HG03135 (cell line): ENCODE results near the gene CKAP5.

Source experiments
- ATAC-seq: cut with Tn5 transposase; IDR thresholded peaks from one replicate; pipeline ENCODE4 v1.9.1; 2021; ENCODE audit warnings: mild to moderate bottlenecking, moderate library complexity; ENCODE audit not compliant: unreplicated experiment

Gene CKAP5

GRCh38 chr11:46776878-46777277 lies 69.2 kb downstream of the CKAP5 start:
- ATAC-seq, result no peak

- no peak for ATAC-seq
These were observed 76.4 kb downstream of the CKAP5 start for GRCh38 chr11:46769636-46770221.

DNA sequence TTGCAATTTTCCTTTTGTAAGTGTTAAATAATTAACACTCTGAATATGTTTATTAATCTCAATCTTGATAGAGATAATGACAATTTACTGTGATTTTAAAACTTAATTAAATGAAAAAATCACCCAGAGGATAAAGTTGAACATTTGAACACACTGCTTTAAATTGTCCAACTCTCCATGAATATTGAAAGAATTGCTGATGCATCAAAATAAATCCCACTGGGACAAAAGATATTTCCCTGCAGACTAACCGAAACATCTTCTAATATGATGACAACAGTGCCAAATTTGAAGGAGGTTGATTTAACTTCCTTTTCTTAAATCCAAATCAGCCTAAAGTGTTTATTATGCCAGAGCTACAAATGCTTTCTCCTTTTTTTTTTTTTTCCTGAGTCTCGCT lies 79.4 kb downstream of the CKAP5 start:
- no peak for ATAC-seq

- no peak for ATAC-seq
These were observed 83.8 kb downstream of the CKAP5 start for GRCh38 chr11:46762248-46762647.

- ATAC-seq, result no peak
These were observed 84.3 kb downstream of the CKAP5 start for GRCh38 chr11:46761807-46762206.

DNA sequence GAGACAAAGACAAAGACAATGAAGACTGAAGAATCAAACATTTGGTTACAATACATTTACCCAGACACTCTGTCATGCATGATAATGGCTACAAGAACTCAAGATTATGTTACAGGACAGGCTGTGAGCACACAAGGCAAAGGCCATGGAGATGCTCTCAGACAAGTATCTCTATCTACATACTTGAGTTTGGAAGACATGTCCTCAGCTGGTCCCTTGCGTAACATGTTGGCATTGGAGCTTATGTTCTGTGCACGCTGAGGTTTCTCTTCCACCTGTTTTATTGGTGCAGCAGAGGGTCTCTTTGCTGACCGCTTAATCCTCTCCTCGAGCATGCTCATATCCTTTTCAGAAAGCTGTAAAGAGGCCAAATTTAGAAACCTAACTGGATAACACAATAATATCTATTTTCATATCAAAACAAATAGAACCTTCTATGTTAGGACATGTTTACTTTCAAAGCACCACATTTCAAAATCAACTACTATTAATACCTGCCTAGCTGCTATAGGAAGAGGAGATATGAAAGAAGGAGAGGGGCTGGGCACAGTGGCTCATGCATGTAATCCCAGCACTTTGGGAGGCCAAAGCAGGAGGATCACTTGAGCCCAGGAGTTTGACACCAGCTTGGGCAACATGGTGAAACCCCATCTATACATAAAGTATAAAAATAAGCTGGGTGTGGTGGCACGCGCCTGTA lies 85.5 kb downstream of the CKAP5 start:
- ATAC-seq, result no peak

GRCh38 chr11:46759196-46759595 lies 86.9 kb downstream of the CKAP5 start:
- ATAC-seq, result no peak

DNA sequence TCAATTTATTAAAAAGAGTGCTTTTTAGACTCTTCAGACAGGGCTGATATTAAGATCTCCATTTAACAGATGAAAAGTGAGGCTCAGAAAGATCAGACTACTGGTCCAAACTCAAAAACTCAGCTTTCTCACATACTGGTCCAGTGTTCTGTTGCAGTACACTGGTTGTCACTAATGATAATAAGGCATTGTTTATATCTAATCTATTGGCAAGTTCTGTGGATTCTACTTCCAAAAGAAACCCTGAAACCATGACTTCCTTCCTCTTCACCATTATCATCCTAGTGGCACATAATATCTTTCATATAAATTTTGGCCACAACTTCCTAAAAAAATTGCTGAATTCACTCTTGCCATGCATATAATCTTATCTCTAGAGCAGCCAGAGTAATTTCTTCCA lies 90.1 kb downstream of the CKAP5 start:
- no peak for ATAC-seq

DNA sequence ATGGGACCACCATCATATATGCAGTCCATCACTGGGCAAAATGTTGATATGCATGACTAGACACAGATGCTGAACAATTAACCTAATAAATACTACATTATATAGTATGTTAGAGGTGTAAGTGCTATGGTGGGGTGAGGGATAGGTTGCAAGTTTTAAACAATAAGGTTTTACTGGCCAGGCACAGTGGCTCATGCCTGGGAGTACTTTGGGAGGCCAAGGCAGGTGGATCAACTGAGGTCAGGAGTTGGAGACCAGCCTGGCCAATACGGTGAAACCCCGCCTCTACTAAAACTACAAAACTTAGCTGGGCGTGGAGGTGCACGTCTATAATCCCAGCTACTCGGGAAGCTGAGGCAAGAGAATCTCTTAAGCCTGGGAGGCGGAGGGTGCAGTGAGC lies 98.9 kb downstream of the CKAP5 start:
- no peak for ATAC-seq

DNA sequence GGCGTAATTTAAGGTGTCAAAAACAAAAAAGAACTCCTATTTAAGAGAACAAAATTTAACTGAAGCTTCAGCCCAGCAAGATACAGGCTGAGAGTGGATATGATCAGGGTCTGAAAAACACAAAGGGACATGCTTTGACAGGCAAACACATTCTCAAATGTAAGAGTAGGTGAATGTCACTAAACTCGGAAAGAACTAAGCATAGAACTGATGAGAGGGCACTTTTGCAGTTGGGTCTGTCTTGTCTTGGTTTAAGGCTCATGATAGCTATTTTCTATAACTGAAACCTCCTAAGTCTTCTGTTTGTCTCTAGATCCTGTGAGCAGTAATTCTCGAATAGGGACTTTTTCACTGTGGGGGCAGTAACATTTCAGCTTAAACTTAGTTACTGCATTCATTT lies 100.1 kb downstream of the CKAP5 start:
- no peak for ATAC-seq

GRCh38 chr11:46745328-46745727 lies 100.8 kb downstream of the CKAP5 start:
- ATAC-seq, result no peak

DNA sequence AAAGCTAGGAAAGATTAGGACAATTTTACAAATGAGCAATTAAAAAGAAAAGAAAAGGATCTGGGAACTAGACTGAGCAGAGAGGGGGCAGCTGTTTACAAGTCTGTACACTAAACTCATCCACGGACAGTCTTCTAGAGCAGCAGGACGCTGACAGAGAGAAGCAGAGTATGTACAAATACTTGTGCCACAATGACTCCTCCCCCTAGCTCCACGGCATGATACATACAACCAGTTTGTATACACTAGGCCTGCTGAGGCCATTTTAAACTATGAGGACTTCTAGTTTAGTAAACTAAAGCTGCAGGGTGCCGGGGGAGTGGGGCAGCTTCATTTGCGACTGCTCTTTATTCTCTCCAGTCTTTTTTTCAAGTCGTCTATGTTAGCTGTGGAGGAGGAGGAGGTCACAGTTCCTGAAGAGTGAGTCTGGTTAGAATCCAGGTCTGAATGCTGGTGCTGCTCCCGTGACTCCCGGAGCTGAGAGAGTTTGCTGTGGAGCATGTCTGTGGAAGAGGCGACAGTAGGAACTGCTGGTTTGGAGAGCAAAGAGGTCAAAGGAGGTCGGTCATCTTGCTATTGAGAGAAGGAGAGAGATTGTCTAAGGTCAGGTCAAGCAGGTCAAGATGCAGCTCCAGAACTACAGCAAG lies 102.3 kb downstream of the CKAP5 start:
- no peak for ATAC-seq

DNA sequence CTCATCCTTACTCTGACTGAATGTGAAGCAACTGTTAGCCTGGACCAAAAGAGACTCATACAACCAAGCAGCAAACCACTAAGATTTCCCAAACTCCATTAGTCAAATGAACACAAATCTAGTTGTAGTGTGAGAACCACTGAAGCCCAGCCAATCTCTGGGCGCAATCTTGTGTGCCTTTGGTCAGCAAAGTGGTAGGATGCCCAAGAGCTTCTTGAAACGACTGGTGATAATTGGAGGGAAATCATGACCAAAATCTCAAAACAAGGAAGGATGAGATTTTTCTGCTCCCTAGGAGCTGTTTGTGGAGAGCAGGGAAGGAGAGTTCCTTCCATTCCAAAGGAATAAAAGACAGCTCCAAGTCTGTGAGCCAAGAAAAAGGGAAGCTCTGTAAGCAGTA lies 103.0 kb downstream of the CKAP5 start:
- ATAC-seq, result no peak

GRCh38 chr11:46741600-46742484 lies 104.2 kb downstream of the CKAP5 start:
- no peak for ATAC-seq

DNA sequence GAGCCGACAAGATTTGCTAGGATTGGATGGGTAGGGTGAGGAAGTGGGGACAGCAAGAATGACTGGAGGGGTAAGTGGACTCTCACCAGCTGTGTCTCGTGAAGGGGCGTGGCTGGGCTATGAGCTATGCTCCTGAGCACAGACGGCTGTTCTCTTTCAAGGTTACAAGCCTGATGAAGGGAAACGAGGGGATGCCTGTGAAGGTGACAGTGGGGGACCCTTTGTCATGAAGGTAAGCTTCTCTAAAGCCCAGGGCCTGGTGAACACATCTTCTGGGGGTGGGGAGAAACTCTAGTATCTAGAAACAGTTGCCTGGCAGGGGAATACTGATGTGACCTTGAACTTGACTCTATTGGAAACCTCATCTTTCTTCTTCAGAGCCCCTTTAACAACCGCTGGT lies 107.2 kb downstream of the CKAP5 start:
- ATAC-seq, result no peak

- ATAC-seq, result no peak
These were observed 108.4 kb downstream of the CKAP5 start for GRCh38 chr11:46737699-46738098.

DNA sequence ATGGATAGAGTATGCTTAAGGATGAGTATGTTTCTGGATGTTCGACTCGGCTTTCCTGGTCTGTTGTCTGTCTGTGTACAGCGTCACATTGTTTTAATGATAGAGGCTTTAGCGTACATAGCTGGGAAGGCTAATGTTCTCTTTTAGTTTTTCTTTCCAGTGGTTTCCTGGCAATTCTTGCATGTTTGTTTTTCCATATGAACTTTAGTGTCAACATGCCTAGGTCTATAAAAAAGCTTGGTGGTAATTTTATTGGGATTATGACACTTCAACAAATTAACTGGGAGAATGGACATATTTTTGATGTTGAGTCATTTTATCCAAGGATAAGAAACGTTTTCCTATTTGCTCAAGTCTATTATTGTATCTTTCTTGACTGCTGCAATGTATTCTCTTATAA lies 109.5 kb downstream of the CKAP5 start:
- ATAC-seq, result no peak

DNA sequence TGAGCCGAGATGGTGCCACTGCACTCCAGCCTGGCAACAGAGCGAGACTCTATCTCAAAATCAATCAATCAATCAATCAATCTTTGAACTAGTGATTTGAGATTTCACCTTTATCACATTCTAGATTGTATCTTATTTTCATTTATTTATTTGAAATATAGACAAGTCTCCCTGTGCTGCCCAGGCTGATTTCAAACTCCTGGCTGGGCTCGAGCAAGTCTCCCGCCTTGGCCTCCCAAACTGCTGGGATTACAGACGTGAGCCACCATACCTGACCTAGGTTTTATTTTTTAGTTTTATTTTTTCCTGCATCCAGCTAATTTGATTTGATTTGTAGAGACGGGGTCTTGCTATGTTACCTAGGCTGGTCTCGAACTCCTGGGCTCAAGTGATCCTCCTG lies 109.9 kb downstream of the CKAP5 start:
- ATAC-seq, result no peak

DNA sequence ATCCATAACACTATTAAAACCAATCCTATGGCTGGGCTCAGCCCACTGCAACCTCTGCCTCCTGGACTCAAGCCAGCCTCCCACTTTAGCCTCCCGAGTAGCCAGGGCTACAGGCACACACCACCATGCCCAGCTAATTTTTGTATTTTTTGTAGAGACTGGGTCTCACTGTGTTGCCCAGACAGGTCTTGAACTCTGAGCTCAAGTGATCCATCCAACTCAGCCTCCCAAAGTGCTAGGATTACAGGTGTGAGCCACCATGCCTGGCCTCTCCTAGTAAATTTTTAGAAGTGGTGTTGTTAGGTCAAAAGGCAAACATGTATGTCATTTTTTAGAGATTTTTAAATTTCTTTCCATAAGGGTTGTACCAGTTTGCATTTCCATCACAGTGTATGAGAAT lies 112.8 kb downstream of the CKAP5 start:
- no peak for ATAC-seq

DNA sequence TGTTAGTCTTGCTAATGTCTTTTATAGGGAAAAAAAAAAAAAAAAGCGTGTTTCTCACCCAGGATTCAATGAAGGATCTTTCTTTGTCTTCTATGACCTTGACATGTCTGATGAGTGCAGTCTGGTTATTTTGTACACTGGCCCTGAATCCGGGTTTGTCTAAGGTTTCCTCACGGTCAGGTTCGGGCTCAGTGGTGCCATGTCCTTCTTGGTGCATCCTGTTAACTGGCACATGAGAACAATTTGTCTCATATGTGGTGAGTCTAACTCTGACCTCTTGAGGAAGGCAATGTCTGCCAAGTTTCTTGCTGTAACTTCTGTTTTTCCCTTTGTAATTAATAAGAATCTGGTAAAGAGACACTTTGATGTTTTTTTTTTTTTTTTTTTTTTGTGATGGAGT lies 114.5 kb downstream of the CKAP5 start:
- ATAC-seq, result no peak
